ENCODE results near the gene DAPK2. TPM values are rescaled to one million over a fixed set of nuclear protein-coding genes. Genes with fewer than 3 reads are reported as not detected.
A peak's percentile ranks its signal among the peaks of the same experiment; 100 is the strongest.

Gene DAPK2
- total and polyA plus RNA-seq, 2 of the 13 experiments (the other 11 are each of a cell fraction or from before 2014, with no cell fraction given), result 0.33 to 0.63 TPM

GRCh38 chr15:64092864-64093626 lies 46.8 kb upstream of the DAPK2 start (continued):
- TF ChIP-seq, protein P1, sequence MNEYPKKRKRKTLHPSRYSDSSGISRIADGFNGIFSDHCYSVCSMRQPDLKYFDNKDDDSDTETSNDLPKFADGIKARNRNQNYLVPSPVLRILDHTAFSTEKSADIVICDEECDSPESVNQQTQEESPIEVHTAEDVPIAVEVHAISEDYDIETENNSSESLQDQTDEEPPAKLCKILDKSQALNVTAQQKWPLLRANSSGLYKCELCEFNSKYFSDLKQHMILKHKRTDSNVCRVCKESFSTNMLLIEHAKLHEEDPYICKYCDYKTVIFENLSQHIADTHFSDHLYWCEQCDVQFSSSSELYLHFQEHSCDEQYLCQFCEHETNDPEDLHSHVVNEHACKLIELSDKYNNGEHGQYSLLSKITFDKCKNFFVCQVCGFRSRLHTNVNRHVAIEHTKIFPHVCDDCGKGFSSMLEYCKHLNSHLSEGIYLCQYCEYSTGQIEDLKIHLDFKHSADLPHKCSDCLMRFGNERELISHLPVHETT (CRISPR knock-in tag; conservative IDR thresholded peaks at IDR 0.05), result no peak
- no peak for TF ChIP-seq ZNF549 (CRISPR knock-in tag; IDR thresholded peaks at IDR 0.05)
- no peak for TF ChIP-seq RBM39 (IDR thresholded peaks at IDR 0.05; ENCODE audit: low read depth, low read length, poor library complexity, severe bottlenecking)
- TF ChIP-seq ZNF441 (CRISPR knock-in tag; IDR thresholded peaks at IDR 0.05; ENCODE audit: borderline replicate concordance), result no peak
- TF ChIP-seq MTA1 (CRISPR knock-in tag; IDR thresholded peaks at IDR 0.05; ENCODE audit: borderline replicate concordance), result no peak
- TF ChIP-seq ATF7-NPFF (CRISPR knock-in tag; IDR thresholded peaks at IDR 0.05; ENCODE audit: low read depth), result no peak
- TF ChIP-seq SOX6 (IDR thresholded peaks at IDR 0.05), result no peak
- 0 out of 2 replicates have a peak, but pooled peaks have one; percentile 1 for TF ChIP-seq SOX6 (CRISPR knock-in tag; IDR thresholded peaks at IDR 0.05)
- no peak for TF ChIP-seq NR1H2 (CRISPR knock-in tag; IDR thresholded peaks at IDR 0.05; ENCODE audit: borderline replicate concordance, low read depth)
- TF ChIP-seq, protein P2, sequence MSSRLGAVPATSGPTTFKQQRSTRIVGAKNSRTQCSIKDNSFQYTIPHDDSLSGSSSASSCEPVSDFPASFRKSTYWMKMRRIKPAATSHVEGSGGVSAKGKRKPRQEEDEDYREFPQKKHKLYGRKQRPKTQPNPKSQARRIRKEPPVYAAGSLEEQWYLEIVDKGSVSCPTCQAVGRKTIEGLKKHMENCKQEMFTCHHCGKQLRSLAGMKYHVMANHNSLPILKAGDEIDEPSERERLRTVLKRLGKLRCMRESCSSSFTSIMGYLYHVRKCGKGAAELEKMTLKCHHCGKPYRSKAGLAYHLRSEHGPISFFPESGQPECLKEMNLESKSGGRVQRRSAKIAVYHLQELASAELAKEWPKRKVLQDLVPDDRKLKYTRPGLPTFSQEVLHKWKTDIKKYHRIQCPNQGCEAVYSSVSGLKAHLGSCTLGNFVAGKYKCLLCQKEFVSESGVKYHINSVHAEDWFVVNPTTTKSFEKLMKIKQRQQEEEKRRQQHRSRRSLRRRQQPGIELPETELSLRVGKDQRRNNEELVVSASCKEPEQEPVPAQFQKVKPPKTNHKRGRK (CRISPR knock-in tag; IDR thresholded peaks at IDR 0.05), result no peak
- no peak for TF ChIP-seq ZNF780A (CRISPR knock-in tag; IDR thresholded peaks at IDR 0.05)
- TF ChIP-seq DZIP1 (CRISPR knock-in tag; IDR thresholded peaks at IDR 0.05), result no peak
- no peak for TF ChIP-seq ZNF761 (CRISPR knock-in tag; conservative IDR thresholded peaks at IDR 0.05)
- TF ChIP-seq ZNF614 (CRISPR knock-in tag; IDR thresholded peaks at IDR 0.05; ENCODE audit: borderline replicate concordance), result no peak
- no peak for TF ChIP-seq ATAD3A (CRISPR knock-in tag; IDR thresholded peaks at IDR 0.05)
- no peak for TF ChIP-seq U2AF2 (IDR thresholded peaks at IDR 0.05; ENCODE audit: low read depth, low read length)
- no peak for TF ChIP-seq HES4 (CRISPR knock-in tag; IDR thresholded peaks at IDR 0.05; ENCODE audit: borderline replicate concordance)
- TF ChIP-seq TRIM22 (IDR thresholded peaks at IDR 0.05), result no peak
- TF ChIP-seq GPBP1L1 (CRISPR knock-in tag; IDR thresholded peaks at IDR 0.05), result no peak
- TF ChIP-seq ZNF652 (CRISPR knock-in tag; IDR thresholded peaks at IDR 0.05; ENCODE audit: borderline replicate concordance, low read depth), result peak; percentile 59; the same call in 1 of the 2 replicates
- TF ChIP-seq ZNF674 (CRISPR knock-in tag; IDR thresholded peaks at IDR 0.05; ENCODE audit: low read depth), result no peak
- no peak for TF ChIP-seq RARG (CRISPR knock-in tag; IDR thresholded peaks at IDR 0.05; ENCODE audit: low read depth)

All from HepG2 (cell line).